HepG2 (cell line): ENCODE data around the gene GZF1. TPM values are rescaled to one million over a fixed set of nuclear protein-coding genes. Genes with fewer than 3 reads are reported as not detected.

Experiments used
- ARID5B ChIP-seq: IDR thresholded peaks from 2 replicates; pipeline ENCODE4 v1.4.0; 2020; ENCODE audit warnings: mild to moderate bottlenecking, missing genetic modification reagents
- DMTF1 ChIP-seq: sonication (generic); formaldehyde crosslinking; IDR thresholded peaks from 2 replicates; pipeline ENCODE4 v1.4.0; 2020; ENCODE audit warnings: mild to moderate bottlenecking, missing genetic modification reagents
- FOXC1 ChIP-seq: sonication (generic); formaldehyde crosslinking; IDR thresholded peaks from 2 replicates; pipeline ENCODE4 v1.8.0; 2022; ENCODE audit warnings: mild to moderate bottlenecking, missing genetic modification reagents, borderline replicate concordance
- GATAD2A ChIP-seq: IDR thresholded peaks from 2 replicates; pipeline ENCODE4 v1.6.1; 2016
- HDAC6 ChIP-seq: fragments of 200-600 bp; sonication (generic); IDR thresholded peaks from 2 replicates; pipeline ENCODE4 v1.7.0; 2017; ENCODE audit warnings: mild to moderate bottlenecking, antibody characterized with exemption, low read length, low read depth
- SMAD1 ChIP-seq: sonication (generic); formaldehyde crosslinking; IDR thresholded peaks from 2 replicates; pipeline ENCODE4 v1.4.0; 2020; ENCODE audit warnings: missing genetic modification reagents, low read depth, mild to moderate bottlenecking, borderline replicate concordance
- ZHX2 ChIP-seq, 2 experiments: sonication (generic) in 1 of 2; formaldehyde crosslinking in 1 of 2; IDR thresholded peaks; 2 replicates each; pipeline versions ENCODE4 v1.6.1 to v1.9.0; 2014 to 2022; ENCODE audit warnings: antibody characterized with exemption in 1 of 2, borderline replicate concordance in 1 of 2, inconsistent platforms in 1 of 2, low read depth in 1 of 2, missing genetic modification reagents in 1 of 2
- ZNF552 ChIP-seq: sonication (generic); formaldehyde crosslinking; IDR thresholded peaks from 2 replicates; pipeline ENCODE4 v1.9.0; 2022; ENCODE audit warnings: missing genetic modification reagents, mild to moderate bottlenecking, borderline replicate concordance
- ZNF816 ChIP-seq: sonication (generic); formaldehyde crosslinking; IDR thresholded peaks from 2 replicates; pipeline ENCODE4 v1.8.0; 2022; ENCODE audit warnings: missing genetic modification reagents, mild to moderate bottlenecking, borderline replicate concordance
- polyA plus RNA-seq, 8 experiments: library from polyadenylated mRNA; depleted of rRNA in 3 of 8; stranded (reverse) in 7 of 8; unstranded in 1 of 8; fragments of >200 nt; fragmentation: Illumina TruSeq in 4 of 8; extraction: Trizol in 4 of 8; gene quantifications; 2 replicates each; pipeline versions ENCODE4 v1.2.1 to v1.2.3, GENCODE V29; 2011 to 2016; ENCODE audit warnings: low read depth in 4 of 8, missing spikeins in 1 of 8, mixed read lengths in 1 of 8; ENCODE audit not compliant: insufficient read depth in 1 of 8
- total RNA-seq, 5 experiments: library from RNA; depleted of rRNA; stranded (reverse); fragments of >200 nt; fragmentation: Illumina TruSeq; extraction: Trizol; gene quantifications; 2 replicates each; pipeline ENCODE4 v1.2.3, GENCODE V29; 2016; ENCODE audit warnings: low read depth in 1 of 5
- TF ChIP-seq, protein P1 (sequence below): sonication (generic); formaldehyde crosslinking; IDR thresholded peaks from 2 replicates; pipeline ENCODE4 v1.5.1; 2020; ENCODE audit warnings: mild to moderate bottlenecking, missing genetic modification reagents

The GZF1 gene
- total and polyA plus RNA-seq, 2 of the 13 experiments (the other 11 are each of a cell fraction or from before 2014, with no cell fraction given): 16.9 to 26.0 TPM

- no peak for TF ChIP-seq HDAC6
- peak; percentile 98 for TF ChIP-seq SMAD1 (CRISPR knock-in tag)
- TF ChIP-seq, protein P1, sequence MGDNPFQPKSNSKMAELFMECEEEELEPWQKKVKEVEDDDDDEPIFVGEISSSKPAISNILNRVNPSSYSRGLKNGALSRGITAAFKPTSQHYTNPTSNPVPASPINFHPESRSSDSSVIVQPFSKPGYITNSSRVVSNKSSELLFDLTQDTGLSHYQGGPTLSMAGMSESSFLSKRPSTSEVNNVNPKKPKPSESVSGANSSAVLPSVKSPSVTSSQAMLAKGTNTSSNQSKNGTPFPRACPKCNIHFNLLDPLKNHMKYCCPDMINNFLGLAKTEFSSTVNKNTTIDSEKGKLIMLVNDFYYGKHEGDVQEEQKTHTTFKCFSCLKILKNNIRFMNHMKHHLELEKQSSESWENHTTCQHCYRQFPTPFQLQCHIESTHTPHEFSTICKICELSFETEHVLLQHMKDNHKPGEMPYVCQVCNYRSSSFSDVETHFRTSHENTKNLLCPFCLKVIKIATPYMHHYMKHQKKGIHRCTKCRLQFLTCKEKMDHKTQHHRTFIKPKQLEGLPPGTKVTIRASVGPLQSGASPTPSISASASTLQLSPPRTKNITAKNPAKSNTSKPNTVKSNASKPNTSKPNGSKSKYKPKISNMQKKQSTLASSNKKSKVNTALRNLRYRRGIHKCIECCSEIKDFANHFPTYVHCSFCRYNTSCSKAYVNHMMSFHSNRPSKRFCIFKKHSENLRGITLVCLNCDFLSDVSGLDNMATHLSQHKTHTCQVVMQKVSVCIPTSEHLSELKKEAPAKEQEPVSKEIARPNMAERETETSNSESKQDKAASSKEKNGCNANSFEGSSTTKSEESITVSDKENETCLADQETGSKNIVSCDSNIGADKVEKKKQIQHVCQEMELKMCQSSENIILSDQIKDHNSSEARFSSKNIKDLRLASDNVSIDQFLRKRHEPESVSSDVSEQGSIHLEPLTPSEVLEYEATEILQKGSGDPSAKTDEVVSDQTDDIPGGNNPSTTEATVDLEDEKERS (CRISPR knock-in tag): peak; percentile 94
- TF ChIP-seq ZNF816 (CRISPR knock-in tag): no peak; the same call in 1 of the 2 replicates
- TF ChIP-seq ZHX2 (IDR thresholded peaks at IDR 0.05; ENCODE audit: low read depth): peak; percentile 100
- peak; percentile 96 for TF ChIP-seq ZHX2 (CRISPR knock-in tag; IDR thresholded peaks at IDR 0.05; ENCODE audit: borderline replicate concordance)
- TF ChIP-seq DMTF1 (CRISPR knock-in tag): peak; percentile 73; the same call in 1 of the 2 replicates
- peak; percentile 98 for TF ChIP-seq ZNF552 (CRISPR knock-in tag)
- peak; percentile 94 for TF ChIP-seq ARID5B (CRISPR knock-in tag)
- TF ChIP-seq FOXC1 (CRISPR knock-in tag): peak; percentile 100
- peak; percentile 86 for TF ChIP-seq GATAD2A (CRISPR knock-in tag)
Observed at GRCh38 chr20:23361476-23362391, at the start of gene GZF1 (continued).
